Caco-2 (cell line): ENCODE data around the gene TFAP2E. TPM values are rescaled to one million over a fixed set of nuclear protein-coding genes. Genes with fewer than 3 reads are reported as not detected.

ENCODE experiments used
- BruUV-seq: library from RNA; stranded (reverse); fragments of 400-500 nt; replicated peaks from 2 replicates; lab custom pipeline; 2021; lab: Mats Ljungman, UMichigan
- CTCF ChIA-PET: fragments of 300-600 bp; sonication (Branson Sonifier 250); formaldehyde crosslinking; loops from one replicate; lab custom pipeline; 2022; ENCODE audit warnings: antibody characterized with exemption; lab: Charles Lee
- POLR2A ChIA-PET: fragments of 300-600 bp; sonication (Branson Sonifier 250); formaldehyde crosslinking; loops from one replicate; lab custom pipeline; 2022; ENCODE audit warnings: antibody characterized with exemption; lab: Charles Lee
- DNase-seq, 2 experiments: peaks; one replicate each; pipeline versions ENCODE4 v3.0.0 to v3.0.0-alpha.2; 2020 to 2022
- H3K27me3 ChIP-seq: replicated peaks from 2 replicates; pipeline ENCODE4 v1.6.0; 2011; ENCODE audit warnings: low read length; ENCODE audit not compliant: control insufficient read depth, insufficient read depth
- H3K36me3 ChIP-seq: 2 replicates; pipeline ENCODE4 v1.5.1; 2011; ENCODE audit warnings: low read length; ENCODE audit not compliant: control insufficient read depth, insufficient read depth
- H3K4me1 ChIP-seq: fragments of 250-450 bp; sonication (Bioruptor Pico); 2 replicates; pipeline ENCODE4 v1.5.1; 2020; ENCODE audit warnings: mild to moderate bottlenecking
- H3K4me3 ChIP-seq: 2 replicates; pipeline ENCODE4 v1.5.1; 2011; ENCODE audit warnings: low read depth, mild to moderate bottlenecking, control low read depth, low read length
- H3K9me3 ChIP-seq: fragments of 250-450 bp; sonication (Bioruptor Pico); 2 replicates; pipeline ENCODE4 v1.5.1; 2020; ENCODE audit warnings: mild to moderate bottlenecking, moderate library complexity
- H3K27ac Mint-ChIP-seq: one replicate; pipeline ENCODE4 v1.8.0; 2022; ENCODE audit warnings: mixed read lengths; ENCODE audit not compliant: unreplicated experiment
- H3K27me3 Mint-ChIP-seq: one replicate; pipeline ENCODE4 v1.8.0; 2022; ENCODE audit warnings: mixed read lengths; ENCODE audit not compliant: insufficient read depth, unreplicated experiment
- H3K36me3 Mint-ChIP-seq: one replicate; pipeline ENCODE4 v1.8.0; 2022; ENCODE audit warnings: mild to moderate bottlenecking, mixed read lengths; ENCODE audit not compliant: insufficient read depth, unreplicated experiment
- H3K4me1 Mint-ChIP-seq: one replicate; pipeline ENCODE4 v1.8.0; 2022; ENCODE audit warnings: low read depth, mixed read lengths; ENCODE audit not compliant: unreplicated experiment
- H3K4me3 Mint-ChIP-seq: one replicate; pipeline ENCODE4 v1.8.0; 2022; ENCODE audit warnings: mild to moderate bottlenecking, moderate library complexity, mixed read lengths; ENCODE audit not compliant: unreplicated experiment
- H3K9me3 Mint-ChIP-seq: one replicate; pipeline ENCODE4 v1.8.0; 2022; ENCODE audit warnings: mixed read lengths; ENCODE audit not compliant: unreplicated experiment
- intact Hi-C: fragments of 100-400 bp; cut with micrococcal nuclease; formaldehyde crosslinking; loops from one replicate; pipeline ENCODE4 v1.10.0; 2022; ENCODE audit not compliant: unreplicated experiment
- total RNA-seq: library from RNA; stranded (reverse); gene quantifications from 2 replicates; pipeline ENCODE4 v1.2.3, GENCODE V29; 2022
- TF ChIP-seq, protein P1 (sequence below), 2 experiments: fragments of 200-600 bp in 1 of 2; IDR thresholded peaks; 1 replicate in 1 of 2; 2 replicates in 1 of 2; pipeline versions ENCODE4 v1.5.1 to v1.8.0; 2011 to 2022; ENCODE audit warnings: antibody characterized with exemption in 1 of 2, control low read depth in 1 of 2, inconsistent platforms in 1 of 2, low read depth in 1 of 2, low read length in 1 of 2, mild to moderate bottlenecking in 1 of 2, moderate library complexity in 1 of 2; ENCODE audit not compliant: insufficient read depth in 1 of 2, severe bottlenecking in 1 of 2, unreplicated experiment in 1 of 2

TFAP2E gene
- total RNA-seq, 1 experiment from 2014 or later = 3.4 TPM

GRCh38 chr1:35572296-35572695, 818 bp upstream of the TFAP2E start:
- TF ChIP-seq, protein P1, sequence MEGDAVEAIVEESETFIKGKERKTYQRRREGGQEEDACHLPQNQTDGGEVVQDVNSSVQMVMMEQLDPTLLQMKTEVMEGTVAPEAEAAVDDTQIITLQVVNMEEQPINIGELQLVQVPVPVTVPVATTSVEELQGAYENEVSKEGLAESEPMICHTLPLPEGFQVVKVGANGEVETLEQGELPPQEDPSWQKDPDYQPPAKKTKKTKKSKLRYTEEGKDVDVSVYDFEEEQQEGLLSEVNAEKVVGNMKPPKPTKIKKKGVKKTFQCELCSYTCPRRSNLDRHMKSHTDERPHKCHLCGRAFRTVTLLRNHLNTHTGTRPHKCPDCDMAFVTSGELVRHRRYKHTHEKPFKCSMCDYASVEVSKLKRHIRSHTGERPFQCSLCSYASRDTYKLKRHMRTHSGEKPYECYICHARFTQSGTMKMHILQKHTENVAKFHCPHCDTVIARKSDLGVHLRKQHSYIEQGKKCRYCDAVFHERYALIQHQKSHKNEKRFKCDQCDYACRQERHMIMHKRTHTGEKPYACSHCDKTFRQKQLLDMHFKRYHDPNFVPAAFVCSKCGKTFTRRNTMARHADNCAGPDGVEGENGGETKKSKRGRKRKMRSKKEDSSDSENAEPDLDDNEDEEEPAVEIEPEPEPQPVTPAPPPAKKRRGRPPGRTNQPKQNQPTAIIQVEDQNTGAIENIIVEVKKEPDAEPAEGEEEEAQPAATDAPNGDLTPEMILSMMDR (IDR thresholded peaks at IDR 0.05; ENCODE audit: insufficient read depth in 1 of 2, low read depth in 1 of 2, low read length in 1 of 2, severe bottlenecking in 1 of 2, unreplicated experiment in 1 of 2) = no peak
- Histone ChIP-seq H3K36me3 (no peaks in the 10 kb centered on the region), H3K4me1 (peaks cover 32% of the 10 kb centered on the region), H3K27me3 (no peaks in the 10 kb centered on the region), H3K4me3 (no peak overlapping the region), H3K9me3 (no peaks in the 10 kb centered on the region)
- Mint-ChIP-seq H3K4me3 (no peak overlapping the region), H3K27ac (no peak overlapping the region), H3K9me3 (no peaks in the 10 kb centered on the region), H3K4me1 (peaks cover 19% of the 10 kb centered on the region), H3K36me3 (peaks cover 11% of the 10 kb centered on the region), H3K27me3 (no peaks in the 10 kb centered on the region)
- intact Hi-C loops = no loop called here
- POLR2A ChIA-PET = no interaction called here
- no peak for DNase-seq
- no TSS peak for BruUV-seq
- CTCF ChIA-PET = interaction anchor here (0.9 kb wide), 2 partner anchors 127 to 143 kb away, joined by 3 read pairs; no protein-coding TSS in a partner anchor

- H3K9me3 ChIP-seq = no peaks in the 10 kb centered on the region
- Mint-ChIP-seq H3K36me3 (peaks cover 7% of the 10 kb centered on the region), H3K9me3 (no peaks in the 10 kb centered on the region), H3K27me3 (no peaks in the 10 kb centered on the region), H3K27ac (peak overlapping the region; percentile 92), H3K4me3 (no peak overlapping the region), H3K4me1 (peaks cover 19% of the 10 kb centered on the region)
- intact Hi-C loops = no loop called here
- no peak overlapping the region for H3K4me3 ChIP-seq
- BruUV-seq = no TSS peak
- no peak for DNase-seq
- POLR2A ChIA-PET = no interaction called here
- TF ChIP-seq, protein P1 (IDR thresholded peaks at IDR 0.05; ENCODE audit: insufficient read depth in 1 of 2, low read depth in 1 of 2, low read length in 1 of 2, severe bottlenecking in 1 of 2, unreplicated experiment in 1 of 2) = no peak
- CTCF ChIA-PET = no interaction called here
- H3K4me1 ChIP-seq = peaks cover 29% of the 10 kb centered on the region
- H3K27me3 ChIP-seq = no peaks in the 10 kb centered on the region
- H3K36me3 ChIP-seq = no peaks in the 10 kb centered on the region
These were observed 1.1 kb downstream of the TFAP2E start for GRCh38 chr1:35574125-35574654.

DNA sequence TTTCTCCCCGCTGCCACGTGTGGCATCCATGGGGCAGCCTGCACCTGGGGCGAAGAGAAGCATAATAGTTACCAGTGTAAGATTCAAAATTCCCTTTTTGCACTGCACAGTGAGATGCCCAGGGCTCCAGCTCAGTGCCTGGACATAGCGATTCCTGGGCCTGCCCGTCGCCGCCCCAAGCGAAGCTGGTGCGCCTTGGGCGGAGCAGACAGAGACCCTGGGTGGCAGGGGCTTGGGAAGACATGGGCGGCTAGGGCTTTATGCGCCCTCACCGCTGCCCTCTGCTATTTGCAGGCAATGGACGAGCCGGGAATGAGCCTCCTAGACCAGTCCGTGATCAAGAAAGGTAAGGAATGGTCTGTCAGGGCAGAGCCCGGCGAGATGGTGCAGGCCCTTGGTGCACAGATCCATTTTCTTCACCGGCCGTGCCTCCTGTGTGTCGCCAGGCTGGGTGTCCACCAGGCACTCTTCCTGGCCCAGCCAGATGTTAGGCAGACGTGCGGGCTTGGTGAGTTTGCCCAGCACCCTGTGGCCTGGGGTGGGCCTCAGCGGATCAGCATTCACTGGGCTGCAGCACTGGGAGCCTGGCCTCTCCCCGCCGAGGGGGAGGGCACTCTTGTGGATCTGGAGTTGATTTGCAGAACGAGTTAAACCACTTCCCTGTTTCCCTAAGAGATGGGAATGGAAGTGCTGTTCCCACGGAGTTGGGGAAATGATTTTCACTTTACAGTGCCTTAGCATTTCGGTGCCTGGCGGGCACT, 1.7 kb downstream of the TFAP2E start:
- H3K27ac Mint-ChIP-seq = peak overlapping the region; percentile 92
- intact Hi-C loops = no loop called here
- no peaks in the 10 kb centered on the region for H3K27me3 Mint-ChIP-seq
- Histone ChIP-seq H3K36me3 (no peaks in the 10 kb centered on the region), H3K27me3 (no peaks in the 10 kb centered on the region), H3K9me3 (no peaks in the 10 kb centered on the region), H3K4me1 (peaks cover 27% of the 10 kb centered on the region), H3K4me3 (no peak overlapping the region)
- H3K4me1 Mint-ChIP-seq = peaks cover 19% of the 10 kb centered on the region
- no peaks in the 10 kb centered on the region for H3K9me3 Mint-ChIP-seq
- peak overlapping the region; percentile 69 for H3K4me3 Mint-ChIP-seq
- BruUV-seq = no TSS peak
- CTCF ChIA-PET = no interaction called here
- peak; percentile 67 for DNase-seq
- POLR2A ChIA-PET = no interaction called here
- TF ChIP-seq, protein P1 (IDR thresholded peaks at IDR 0.05; ENCODE audit: insufficient read depth in 1 of 2, low read depth in 1 of 2, low read length in 1 of 2, severe bottlenecking in 1 of 2, unreplicated experiment in 1 of 2) = no peak
- H3K36me3 Mint-ChIP-seq = peaks cover 6% of the 10 kb centered on the region
